GM18519 (cell line): ENCODE data around the gene PPP1R13L.
A peak's percentile ranks its signal among the peaks of the same experiment; 100 is the strongest.
"Not testable (repeated sequence)": the region's sequence is repeated elsewhere in the genome, so short reads cannot be mapped to it uniquely, and the experiment has no call there.

Source experiments
- ATAC-seq: cut with Tn5 transposase; IDR thresholded peaks from one replicate; pipeline ENCODE4 v1.9.1; 2021; ENCODE audit warnings: mild to moderate bottlenecking, moderate library complexity; ENCODE audit not compliant: unreplicated experiment, low FRiP score

PPP1R13L gene

GRCh38 chr19:45437328-45437727, 32.5 kb upstream of the PPP1R13L start:
- no peak for ATAC-seq

- ATAC-seq: not testable (repeated sequence)
Observed at GRCh38 chr19:45432543-45432942, 27.7 kb upstream of the PPP1R13L start.

GRCh38 chr19:45431008-45431407, 26.1 kb upstream of the PPP1R13L start:
- ATAC-seq: not testable (repeated sequence)

DNA sequence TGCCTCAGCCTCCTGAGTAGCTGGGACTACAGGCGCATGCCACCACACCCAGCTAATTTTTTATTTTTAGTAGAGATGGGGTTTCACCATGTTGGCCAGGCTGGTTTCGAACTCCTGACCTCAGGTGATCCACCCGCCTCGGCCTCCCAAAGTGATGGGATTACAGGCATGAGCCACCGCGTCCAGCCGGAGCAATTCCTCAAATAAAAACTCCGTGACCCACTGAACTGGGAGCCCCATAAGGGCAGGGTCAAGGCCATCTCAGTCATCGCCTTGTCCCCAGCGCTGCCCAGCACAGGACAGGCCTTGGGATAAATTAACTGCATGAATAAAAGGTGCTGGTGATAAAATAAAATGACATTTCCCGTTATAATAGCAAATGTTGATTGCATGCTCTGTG, 25.0 kb upstream of the PPP1R13L start:
- not testable (repeated sequence) for ATAC-seq

GRCh38 chr19:45428384-45429231, 23.7 kb upstream of the PPP1R13L start:
- no peak for ATAC-seq

GRCh38 chr19:45424191-45425058, 19.6 kb upstream of the PPP1R13L start:
- ATAC-seq: no peak

DNA sequence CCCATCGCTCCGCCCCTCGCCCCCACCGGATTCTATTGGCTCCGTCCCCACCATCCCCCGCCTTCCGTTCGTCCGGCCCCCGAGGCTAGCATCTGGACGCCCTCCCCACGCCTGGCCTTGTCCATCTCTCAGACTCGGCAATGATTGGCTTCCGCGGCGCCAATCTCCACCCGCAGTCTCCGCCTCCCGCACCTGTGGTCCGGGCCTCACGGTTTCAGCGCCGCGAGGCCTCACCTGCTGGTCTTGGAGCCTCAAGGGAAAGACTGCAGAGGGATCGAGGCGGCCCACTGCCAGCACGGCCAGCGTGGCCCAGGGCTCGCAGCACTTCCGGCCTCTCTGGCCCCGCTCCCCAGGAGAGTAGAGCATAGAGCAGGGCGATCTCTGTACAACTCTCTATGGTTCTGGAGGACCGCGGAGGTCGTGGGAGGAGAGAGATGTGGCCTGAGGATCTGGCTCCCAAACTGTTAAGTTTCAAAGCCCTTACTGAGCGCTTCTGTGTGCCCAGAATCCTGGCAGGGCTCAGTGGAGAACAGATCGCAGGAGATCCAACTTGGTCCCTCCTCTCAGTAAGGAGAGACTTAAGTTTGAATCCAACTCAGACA, 18.8 kb upstream of the PPP1R13L start, which contains the start of gene ERCC1:
ERCC1 (minus strand) TSS at position 329 of the 602 bp plus-strand sequence. CDS start 543 bp downstream, outside the sequence.
- ATAC-seq: peak; percentile 34

DNA sequence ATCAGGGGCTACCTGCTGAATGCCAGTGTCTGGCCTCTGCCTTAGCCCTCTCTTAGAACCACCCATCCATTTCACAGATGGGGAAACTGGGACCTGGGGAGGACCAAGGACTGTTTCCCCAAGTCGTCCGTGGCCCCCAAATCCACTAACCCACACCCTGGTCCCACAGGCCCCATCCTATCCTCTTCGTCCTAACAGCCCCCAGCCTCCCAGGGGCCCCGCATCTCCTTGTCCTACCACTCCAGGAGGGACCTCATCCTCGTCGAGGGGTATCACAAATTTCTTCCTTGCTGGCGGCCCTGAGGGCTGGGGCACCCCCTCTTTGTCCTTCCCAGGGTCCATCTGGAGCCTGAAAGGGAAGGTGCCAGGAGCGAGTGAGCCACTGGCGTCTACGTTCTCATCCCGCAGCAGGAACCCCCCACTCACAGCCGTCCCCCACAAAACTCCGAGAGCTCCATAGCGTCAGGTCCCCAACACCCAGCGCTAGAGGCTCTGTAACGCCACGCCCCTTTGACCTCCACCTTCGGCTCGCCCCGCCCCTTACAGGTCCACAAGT, 18.2 kb upstream of the PPP1R13L start:
- ATAC-seq: no peak

DNA sequence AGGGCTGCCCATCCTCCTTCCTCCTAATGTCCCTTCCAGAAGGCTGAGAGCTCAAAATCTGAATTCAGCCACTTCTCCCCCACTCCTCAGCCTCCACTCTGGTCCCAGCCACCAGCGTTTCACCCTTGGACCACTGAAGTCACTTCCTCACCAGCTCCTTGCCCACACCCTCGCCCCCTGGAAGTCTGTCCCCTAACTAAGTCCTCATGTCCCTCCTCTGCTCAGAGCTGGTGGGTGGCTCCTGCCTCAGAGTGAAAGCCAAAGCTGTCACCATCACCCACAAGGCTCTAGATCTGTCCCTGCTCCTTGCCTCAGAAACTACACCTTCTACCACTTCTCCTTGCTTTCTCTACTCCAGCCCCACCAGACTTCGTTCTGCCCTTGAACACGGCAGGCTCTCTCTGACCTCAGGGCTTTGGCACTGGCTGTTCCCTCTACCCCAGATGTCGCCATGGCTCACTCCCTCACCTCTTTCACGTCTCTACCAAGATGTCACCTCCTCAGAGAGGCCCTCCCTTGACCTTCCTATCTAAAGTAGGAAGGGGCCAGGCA, 17.2 kb upstream of the PPP1R13L start:
- no peak for ATAC-seq

DNA sequence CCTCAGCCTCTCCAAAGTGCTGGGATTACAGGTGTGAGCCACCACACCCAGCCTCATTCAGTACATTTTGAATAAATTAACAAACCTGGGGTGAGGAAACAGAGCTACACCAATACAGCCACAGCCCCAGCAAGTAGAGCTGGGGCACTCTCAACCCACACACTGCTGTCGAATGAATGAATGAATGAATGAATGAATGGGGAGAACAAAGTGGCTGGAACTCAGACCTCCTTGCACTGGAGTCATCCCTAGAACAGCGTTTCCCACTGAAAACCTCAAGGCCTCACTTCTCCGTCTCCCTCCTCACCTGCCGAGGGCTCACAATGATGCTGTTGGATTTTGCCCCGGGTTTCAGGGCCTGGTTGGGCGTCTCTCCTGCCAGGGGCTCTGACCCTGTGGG, 16.0 kb upstream of the PPP1R13L start:
- ATAC-seq: no peak

DNA sequence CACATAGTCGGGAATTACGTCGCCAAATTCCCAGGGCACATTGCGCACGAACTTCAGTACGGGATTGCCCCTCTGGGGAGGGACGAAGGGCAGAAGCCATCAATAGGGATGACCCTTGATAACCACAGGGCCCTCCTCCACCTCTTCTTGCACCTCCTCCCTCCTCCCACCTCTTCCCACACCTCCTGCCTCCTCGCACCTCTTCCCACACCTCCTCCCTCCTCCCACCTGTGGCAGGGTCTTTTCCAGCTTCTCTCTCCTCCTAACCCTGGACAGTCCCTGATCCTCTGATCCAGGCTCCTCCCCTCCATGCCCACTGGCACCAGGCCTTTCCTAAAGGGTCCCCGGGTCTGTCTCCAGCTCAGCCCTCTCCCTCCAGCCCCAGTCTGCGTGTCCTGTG, 15.5 kb upstream of the PPP1R13L start:
- ATAC-seq: no peak

- ATAC-seq: no peak
Observed at GRCh38 chr19:45419895-45420294, 15.0 kb upstream of the PPP1R13L start.

- no peak for ATAC-seq
Observed at GRCh38 chr19:45419396-45419795, 14.5 kb upstream of the PPP1R13L start.

DNA sequence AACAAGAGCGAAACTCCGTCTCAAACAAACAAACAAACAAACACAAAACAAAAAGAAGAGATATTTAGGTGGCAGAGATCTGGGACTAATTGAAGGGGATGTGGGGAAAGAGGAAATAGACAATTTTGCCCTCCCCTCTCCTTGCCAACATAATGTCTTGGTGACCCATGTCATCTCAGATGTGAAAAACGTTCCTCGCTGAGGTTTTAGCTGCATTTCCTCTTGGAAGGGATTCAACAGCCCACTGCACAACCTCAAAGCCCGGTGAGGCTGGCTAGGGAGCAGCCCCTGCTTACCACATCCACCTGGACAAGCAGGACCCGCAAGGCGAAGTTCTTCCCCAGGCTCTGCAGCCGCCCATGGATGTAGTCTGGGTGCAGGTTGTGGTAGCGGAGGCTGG, 13.9 kb upstream of the PPP1R13L start:
- ATAC-seq: no peak

GRCh38 chr19:45417151-45417550, 12.3 kb upstream of the PPP1R13L start:
- no peak for ATAC-seq

GRCh38 chr19:45414468-45414867, 9.6 kb upstream of the PPP1R13L start:
- ATAC-seq: no peak

GRCh38 chr19:45413497-45413896, 8.6 kb upstream of the PPP1R13L start:
- no peak for ATAC-seq

GRCh38 chr19:45410330-45410729, 5.5 kb upstream of the PPP1R13L start:
- ATAC-seq: not testable (repeated sequence)

GRCh38 chr19:45409557-45409920, 4.7 kb upstream of the PPP1R13L start:
- no peak for ATAC-seq

- no peak for ATAC-seq
Observed at GRCh38 chr19:45408830-45409556, 4.1 kb upstream of the PPP1R13L start.
